VCaP (cell line): ENCODE measurements around the gene BBX.

Source experiments
- H3K27ac ChIP-seq: fragments of 450-650 bp; 2 replicates; pipeline ENCODE4 v1.5.1; 2017
- TF ChIP-seq, protein P1 (sequence below): fragments of 450-650 bp; conservative IDR thresholded peaks from 2 replicates; pipeline ENCODE4 v1.5.1; 2017; ENCODE audit warnings: mild to moderate bottlenecking, moderate library complexity

The BBX gene

DNA sequence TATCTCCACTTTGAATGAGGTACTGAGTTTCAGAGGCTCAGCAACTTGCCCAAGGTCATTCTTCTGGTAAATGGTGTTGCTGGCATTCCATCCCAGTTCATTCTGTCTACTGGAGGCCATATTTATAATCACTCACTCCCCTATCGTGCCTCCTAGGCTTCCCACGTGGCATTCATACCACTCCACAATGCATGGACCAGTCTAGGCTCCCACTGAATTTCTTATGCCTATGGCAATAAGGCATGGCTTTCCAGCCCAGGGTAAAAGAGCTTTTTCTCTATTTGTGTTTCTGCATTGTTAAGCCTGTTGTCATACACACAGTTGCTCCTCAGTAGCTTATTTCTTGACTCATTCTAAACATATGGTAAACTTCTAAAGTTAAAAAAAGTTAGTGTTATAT lies 19.9 kb downstream of the BBX start:
- TF ChIP-seq, protein P1, sequence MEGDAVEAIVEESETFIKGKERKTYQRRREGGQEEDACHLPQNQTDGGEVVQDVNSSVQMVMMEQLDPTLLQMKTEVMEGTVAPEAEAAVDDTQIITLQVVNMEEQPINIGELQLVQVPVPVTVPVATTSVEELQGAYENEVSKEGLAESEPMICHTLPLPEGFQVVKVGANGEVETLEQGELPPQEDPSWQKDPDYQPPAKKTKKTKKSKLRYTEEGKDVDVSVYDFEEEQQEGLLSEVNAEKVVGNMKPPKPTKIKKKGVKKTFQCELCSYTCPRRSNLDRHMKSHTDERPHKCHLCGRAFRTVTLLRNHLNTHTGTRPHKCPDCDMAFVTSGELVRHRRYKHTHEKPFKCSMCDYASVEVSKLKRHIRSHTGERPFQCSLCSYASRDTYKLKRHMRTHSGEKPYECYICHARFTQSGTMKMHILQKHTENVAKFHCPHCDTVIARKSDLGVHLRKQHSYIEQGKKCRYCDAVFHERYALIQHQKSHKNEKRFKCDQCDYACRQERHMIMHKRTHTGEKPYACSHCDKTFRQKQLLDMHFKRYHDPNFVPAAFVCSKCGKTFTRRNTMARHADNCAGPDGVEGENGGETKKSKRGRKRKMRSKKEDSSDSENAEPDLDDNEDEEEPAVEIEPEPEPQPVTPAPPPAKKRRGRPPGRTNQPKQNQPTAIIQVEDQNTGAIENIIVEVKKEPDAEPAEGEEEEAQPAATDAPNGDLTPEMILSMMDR, result no peak

DNA sequence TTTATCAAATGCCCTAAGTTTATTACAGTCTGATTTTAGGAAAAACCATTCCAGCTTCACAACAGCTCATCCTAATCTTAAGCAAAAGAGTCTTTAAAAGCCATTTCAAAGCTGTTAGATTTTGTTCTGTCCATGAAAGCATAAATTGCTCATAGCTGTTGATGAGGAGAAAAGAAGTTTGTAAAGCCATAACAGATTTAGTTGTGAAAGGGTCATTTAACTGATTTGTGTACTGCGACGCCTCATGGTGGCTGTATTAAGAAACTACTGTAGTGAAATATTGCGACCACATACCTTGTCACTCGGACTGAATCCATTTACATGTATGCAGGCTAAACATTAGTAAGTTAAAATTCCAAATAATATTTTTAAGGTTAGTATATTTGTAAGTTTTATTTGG lies 20.9 kb downstream of the BBX start:
- TF ChIP-seq, protein P1, result peak; percentile 70
- no peak overlapping the region for H3K27ac ChIP-seq

More for the DNA sequence above, 19.9 kb downstream of the BBX start:
- no peak overlapping the region for H3K27ac ChIP-seq

DNA sequence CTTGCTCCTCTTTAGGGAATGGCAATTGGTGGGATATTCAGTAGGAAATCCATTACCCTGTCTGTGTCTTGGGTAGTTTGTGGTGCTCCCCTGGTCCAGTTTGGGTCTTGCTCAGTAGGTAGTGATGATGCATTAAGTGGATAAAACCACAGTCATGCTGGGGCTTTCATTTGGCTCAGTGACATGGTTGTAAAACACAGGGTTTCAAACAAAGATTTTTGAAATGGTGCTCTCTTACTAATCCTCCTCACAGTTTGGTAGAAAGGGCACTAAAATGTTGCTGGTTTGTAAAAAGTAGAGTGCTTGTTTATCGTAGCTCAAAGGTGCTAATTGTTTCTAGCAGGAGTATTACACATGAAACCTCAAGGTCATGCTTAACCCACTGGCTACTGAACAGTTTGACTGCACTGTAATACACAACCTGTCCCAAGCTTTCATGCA lies 22.9 kb downstream of the BBX start:
- TF ChIP-seq, protein P1, result no peak

DNA sequence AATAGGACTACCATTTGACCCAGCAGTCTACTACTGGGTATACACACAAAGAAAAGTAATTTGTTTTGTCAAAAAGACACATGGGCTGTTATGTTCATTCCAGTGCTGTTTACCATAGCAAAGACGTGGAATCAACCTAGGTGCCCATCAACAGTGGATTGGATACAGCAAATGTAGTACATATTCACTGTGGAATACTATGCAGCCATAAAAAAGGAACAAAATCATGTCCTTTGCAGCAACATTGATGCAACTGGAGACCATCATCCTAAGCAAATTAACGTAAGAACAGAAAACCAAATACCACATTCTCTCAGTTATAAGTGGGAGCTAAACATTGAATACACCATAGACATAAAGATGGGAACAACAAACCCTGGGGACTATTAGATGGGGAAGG lies 25.8 kb downstream of the BBX start:
- TF ChIP-seq, protein P1, result no peak
- no peak overlapping the region for H3K27ac ChIP-seq

More for the DNA sequence above, 22.9 kb downstream of the BBX start:
- H3K27ac ChIP-seq, result no peak overlapping the region

DNA sequence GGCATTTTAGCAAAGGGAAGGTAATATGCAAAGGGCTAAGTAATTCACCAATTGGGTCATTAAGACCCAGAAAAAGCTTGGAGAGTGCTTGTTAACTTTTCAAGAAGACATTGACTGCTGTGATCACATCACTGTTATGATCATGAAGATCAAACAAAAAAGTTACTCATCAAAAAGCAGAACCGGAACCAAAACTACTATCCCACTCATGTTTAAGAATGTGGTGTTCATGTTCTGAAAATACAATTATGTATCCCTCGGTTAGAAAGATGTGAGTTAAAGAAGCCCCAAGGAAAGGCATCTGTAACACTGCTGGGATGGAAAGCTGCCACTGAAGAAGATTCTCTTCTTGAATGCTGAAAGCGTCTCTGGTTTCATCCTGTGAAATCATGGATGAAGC lies 32.6 kb downstream of the BBX start:
- H3K27ac ChIP-seq, result no peak overlapping the region
- TF ChIP-seq, protein P1, result no peak

DNA sequence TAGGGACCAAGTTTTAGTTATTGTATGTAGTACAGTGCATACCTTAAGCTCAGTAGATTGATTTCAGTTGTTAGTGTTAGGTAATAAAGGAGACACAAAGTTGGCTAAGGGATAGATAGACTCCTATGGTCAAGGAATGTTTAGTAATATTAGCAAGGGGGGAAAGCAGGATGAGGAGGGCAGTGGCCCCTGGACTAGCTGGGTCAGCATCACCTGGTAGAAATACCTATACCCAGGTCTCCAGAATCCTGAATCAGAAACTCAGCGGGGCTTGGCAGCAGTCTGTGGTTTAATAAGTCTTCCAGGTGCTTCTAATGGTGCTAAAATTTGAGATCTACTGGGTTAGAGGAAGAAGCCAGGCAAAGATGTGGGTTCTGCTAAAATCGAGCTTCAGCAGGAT lies 35.0 kb downstream of the BBX start:
- H3K27ac ChIP-seq, result no peak overlapping the region
- TF ChIP-seq, protein P1, result no peak

DNA sequence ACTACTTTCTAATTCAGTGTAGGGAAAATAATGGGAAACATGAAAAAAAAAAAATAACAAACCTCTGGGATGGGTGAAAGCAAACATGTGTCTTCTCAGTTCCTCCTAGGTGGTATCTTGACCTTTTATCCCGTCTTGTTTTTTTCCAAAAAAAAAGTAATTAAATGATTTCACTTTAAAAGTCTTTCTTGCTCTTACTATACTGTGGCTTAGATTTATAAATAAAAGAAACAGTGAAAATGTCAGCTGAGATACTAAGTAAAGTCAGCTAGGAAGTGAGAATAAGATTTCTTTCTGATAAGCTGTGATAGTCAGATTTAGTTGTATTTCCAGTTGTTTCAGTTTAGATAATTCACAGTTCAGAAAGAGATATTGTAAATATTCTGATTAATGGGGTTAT lies 37.4 kb downstream of the BBX start:
- TF ChIP-seq, protein P1, result no peak
- peak overlapping the region; percentile 84 for H3K27ac ChIP-seq

DNA sequence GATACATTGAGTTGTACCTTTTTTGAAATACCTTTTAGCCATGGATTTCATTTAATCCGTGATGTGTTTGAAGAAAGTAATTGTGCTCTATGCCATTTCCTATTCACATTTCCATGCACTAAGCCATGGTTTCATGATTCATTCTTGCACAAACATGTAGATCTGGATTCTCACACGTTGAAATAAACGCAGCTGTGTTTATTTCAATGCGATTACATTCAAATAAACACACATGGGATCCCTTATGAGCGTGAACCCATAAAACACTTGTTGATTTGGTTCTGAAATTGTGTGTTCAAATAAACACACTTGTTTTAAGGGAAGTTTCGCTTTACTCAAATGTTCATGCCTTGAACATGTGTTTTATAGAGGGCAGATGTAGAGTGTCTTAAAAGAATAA lies 39.2 kb downstream of the BBX start:
- TF ChIP-seq, protein P1, result no peak
- no peak overlapping the region for H3K27ac ChIP-seq
